DMS 273 (cell line): ENCODE data around the gene PTTG1.

ENCODE experiments used
- DNase-seq: peaks from one replicate; lab custom pipeline; 2025; ENCODE audit not compliant: unreplicated experiment; lab: John Stamatoyannopoulos, UW

Gene PTTG1

DNA sequence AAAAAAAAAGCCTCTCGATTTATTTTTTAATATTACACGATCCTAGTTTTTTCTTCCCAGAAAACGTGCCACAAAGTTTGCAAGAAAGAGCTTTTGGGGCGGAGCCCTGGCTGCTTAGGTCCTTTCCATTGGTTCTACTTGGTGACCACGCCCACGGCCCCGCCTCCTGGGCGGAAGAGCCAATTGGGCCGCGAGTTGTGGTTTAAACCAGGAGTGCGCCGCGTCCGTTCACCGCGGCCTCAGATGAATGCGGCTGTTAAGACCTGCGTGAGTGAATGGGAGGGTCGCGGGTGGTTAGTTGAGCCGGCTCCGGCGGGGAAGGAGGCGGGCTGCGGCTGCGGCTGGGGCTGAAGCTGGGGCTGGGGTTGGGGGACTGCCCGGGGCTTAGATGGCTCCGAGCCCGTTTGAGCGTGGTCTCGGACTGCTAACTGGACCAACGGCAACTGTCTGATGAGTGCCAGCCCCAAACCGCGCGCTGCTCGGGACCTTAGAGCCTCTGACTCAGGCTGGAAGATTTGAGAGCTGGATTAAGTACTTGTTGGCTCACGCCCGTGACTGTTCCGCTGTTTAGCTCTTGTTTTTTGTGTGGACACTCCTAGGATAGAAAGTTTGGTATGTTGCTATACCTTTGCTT is at the start of gene PTTG1:
PTTG1 (plus strand) TSS at position 231 of the 634 bp plus-strand sequence. CDS start 458 bp downstream, outside the sequence.
- DNase-seq = peak; percentile 99

DNA sequence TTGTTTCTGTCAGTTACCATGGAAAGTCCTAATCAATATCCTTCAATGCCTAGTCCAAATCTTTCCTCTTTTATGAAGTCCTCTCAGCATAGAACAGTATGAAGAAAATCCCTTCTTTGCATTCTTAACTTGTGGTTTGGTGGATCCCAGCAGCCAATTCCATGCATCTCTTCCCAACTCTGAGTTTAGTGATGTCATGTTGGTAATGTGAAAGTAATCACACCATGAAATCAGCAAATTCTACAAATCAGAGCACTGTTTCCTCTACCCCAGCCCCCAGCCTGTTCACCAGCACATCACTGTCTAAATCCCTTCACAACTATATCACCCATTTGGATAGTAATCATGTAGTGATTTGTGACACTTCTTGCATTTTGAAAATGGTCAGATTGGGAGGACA is 46.5 kb upstream of the PTTG1 start:
- no peak for DNase-seq

DNA sequence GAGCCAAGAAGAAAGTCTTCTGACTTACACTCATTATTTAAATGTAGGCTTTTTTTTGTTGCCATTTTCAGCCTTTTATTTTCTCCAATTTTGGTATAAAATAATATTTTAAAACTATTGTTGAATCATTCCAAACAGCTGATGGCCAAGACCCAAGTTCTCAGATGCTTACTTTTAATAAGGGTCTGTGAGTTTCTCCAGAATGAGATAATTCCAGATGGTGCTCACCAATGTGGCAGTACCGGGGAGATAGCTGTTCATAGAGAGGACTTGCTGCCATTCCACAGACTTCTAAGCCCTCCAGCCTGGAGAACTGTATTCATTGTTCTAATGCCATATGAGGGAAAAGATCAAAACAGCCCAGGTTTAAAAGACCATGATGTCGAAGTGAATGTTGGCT is 46.0 kb upstream of the PTTG1 start:
- DNase-seq = no peak

DNA sequence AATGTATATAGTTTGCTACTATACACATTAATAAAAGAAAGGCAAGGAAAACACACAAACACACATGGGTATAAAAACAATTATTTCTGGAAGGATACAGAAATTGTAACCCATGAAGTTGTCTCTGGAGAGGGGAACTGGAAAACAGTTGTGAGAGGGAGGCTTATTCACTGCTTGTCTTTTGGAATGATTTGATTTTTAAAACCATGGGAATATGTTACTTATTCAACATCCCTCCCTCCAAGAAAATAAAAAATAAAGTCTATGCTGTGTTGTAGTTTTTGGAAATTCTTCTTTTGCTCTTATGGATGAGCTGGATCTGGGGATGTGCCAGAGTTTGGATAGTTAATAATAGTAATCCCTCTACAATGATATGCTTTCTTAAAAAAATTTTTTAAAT is 45.2 kb upstream of the PTTG1 start:
- no peak for DNase-seq

DNA sequence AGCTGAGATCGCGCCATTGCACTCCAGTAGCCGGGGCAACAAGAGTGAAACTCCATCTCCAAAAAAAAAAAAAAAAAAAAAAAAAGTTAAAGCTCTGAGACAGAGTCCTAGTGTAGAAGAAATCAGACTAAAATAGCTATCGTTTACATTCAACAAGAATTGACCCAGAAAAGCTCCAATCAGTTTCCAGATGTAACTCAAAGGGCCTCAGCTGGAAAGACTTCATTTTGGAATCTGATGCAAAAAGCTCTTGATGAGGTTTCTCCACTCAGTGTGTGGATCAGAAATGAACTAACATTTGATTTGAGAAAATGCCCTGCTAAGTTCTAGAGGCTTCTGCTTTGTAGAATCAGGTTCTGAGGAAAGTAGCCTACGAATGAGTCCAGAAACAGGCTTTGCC is 44.0 kb upstream of the PTTG1 start:
- no peak for DNase-seq

DNA sequence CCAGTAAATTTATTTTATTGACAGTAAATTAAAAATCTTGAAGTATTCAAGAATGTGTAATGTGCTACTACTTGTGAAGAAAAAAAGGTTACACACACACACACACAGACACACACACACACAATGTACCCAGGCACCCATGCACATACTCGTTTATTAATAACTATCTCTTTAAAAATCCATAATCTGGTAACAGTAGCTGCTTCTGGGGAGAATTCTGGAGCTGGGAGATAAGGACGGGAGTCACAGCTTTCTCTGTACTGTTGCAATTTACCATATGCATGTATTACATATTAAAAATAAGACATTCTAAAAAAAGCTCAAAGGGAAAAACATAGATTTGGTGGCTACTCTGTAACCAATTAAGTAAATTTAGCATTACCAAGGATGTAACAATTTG is 43.3 kb upstream of the PTTG1 start:
- no peak for DNase-seq

DNA sequence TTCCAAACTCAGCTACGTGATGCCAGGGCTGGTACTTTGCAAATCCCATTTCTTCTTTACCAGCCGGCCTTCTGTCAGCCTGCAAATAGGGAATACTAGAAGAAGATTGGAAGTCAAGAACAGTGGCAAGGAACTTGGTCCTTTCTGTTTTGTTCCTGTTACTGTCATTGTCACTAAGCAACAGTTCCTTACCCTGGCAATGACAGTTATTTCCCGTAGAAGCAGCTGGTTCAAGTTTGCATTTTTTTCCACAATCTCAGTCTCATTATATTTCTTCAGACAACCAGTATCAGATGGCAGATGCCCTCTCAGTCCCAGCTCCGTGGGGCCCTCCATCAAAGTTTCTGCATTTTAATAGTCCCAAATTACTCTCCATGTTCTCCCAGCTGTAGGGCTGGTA is 42.1 kb upstream of the PTTG1 start:
- DNase-seq = peak; percentile 41

DNA sequence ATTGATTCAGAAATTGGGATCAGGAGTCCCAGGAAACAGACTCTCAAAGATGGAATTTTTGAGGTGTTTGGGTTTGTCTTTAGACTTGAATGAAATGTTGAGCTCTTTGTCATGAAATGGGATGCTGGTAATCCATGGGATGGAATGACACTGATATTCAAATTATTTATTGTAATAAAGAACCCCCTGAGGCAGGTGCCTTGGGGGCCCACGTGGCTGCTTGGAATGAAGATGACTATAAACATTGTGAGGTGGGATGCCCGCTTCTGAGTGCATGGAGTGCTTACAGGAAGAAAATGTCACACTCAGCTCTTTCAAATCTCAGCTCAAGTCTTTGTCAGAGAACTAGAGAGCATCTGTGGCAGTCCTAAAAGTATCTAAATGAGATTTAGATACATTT is 41.6 kb upstream of the PTTG1 start:
- no peak for DNase-seq

DNA sequence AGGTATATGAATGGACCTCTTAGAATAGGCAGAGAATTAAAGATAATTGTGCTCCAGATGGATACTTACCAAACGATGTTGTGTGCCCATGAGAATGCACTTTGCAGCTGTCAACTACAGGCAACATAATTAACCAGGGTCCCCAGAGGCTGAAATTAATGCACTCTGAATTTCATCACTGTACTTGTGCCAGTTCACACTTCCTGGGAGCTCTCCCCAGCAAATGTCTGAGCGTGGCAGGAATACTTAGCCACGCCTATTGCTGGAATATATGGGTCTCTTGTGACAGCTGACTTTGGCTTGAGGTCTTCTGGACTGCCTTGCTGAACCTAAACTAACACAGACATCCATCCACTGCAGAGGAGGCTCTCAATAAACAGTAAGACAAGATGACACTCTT is 39.3 kb upstream of the PTTG1 start:
- DNase-seq = peak; percentile 89

DNA sequence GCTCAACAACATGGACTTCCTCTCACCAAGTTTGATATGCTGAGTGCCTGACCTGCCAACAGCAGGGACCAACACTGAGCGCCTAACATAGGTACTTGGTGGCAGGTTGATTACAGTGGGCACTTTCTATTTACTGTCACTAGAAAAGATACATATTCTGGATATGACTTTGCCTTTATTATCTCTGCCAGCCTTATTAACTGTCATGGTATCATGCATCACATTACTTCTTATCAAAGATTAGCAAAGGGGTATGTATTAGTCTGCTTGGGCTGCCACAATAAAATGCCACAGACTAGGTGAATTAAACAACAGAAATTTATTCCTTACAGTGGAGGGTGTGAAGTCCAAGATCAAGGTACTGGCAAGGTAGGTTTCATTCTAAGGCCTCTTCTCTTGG is 37.0 kb upstream of the PTTG1 start:
- DNase-seq = no peak

DNA sequence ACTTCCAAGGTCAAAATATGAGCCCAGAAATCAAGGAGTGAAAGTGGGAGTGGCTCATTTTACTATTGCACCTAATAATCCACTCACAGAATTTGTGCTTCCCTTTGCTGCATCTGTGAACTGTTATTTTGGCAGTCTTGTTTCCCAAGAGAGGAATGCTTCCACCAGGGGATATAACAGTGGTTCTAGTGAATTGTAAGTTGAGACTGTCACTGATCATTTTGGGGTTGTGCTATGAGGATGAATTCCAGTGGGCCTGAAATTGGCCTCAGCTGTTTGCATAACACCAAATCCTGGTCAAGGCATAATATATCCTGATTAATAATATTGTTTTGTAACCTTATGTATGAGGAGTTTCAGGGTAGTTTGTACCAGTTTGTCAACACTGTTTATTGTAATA is 36.2 kb upstream of the PTTG1 start:
- peak; percentile 13 for DNase-seq

DNA sequence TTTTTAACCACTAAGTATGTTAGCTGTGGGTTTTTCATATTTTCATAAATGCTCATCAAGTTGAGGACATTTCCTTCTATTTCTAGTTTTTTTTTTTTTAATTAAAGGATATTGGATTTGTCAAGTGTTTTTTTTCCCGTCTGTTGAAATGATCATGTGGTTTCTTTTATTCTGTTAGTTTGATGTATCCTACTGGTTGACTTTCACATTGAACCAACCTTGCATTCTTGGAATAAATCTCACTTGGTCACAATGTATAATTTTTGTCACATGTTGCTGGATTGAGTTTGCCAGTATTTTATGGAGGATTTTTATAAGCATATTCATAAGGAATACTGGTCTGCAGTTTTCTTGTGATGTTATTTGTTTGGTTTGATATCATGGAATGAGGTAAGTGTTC is 34.2 kb upstream of the PTTG1 start:
- peak; percentile 8 for DNase-seq

DNA sequence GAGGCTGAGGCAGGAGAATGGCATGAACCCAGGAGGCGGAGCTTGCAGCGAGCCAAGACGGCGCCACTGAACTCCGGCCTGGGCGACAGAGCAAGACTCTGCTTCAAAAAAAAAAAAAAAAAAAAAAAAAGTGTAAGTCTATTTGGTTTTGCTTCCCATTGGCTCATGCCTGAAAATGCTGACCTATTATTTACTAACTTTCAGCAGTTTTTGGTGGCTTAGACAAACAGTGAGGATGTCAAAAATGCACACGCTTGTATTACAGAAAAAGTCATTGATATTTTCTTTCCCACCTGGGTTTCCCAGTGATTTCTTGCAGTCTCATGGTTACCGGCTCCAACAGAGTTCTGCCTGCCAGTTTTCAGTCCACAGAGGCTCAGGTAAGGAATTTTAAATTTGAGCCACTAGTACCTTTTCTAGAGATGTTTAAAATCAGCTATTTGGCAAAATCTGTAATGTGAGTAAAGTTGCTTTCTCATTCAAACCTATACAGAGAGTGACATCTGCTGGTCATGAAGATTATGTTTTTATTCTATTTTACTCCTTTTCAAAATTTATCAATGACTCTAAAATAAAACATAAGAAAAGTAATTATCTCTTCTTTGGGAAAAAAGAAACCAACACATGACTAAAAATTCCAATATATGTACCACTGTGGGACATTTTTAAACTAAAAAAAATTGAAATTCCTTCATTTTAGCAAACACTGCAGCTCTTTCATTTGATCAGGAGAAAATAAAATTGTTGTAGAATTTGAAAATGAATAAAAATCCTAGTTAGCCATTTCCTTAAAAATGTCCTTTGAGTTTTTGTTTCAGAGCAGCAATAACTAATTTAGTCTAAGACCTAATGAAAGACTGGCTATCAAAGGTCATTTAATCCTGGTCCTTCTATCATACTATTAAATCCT is 30.6 kb upstream of the PTTG1 start:
- DNase-seq = peak; percentile 53

DNA sequence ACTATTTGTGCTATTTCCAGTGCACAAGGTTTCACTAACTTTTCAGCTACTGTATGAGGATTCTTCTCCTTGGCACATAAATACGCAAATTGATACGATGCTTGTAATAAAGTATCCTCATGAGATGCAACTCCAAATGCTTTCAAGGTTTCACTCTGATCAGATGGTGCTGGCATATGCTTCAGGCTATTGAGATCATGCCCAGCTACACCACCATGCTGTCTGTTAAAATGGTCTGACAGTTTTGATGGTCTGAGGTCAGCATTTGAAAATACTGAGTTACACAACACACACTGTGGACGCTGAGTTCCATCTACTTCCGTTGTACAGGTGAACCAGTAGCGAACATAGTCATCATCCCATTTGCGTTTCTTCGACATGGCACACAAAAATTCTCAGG is 26.5 kb upstream of the PTTG1 start:
- DNase-seq = peak; percentile 22

DNA sequence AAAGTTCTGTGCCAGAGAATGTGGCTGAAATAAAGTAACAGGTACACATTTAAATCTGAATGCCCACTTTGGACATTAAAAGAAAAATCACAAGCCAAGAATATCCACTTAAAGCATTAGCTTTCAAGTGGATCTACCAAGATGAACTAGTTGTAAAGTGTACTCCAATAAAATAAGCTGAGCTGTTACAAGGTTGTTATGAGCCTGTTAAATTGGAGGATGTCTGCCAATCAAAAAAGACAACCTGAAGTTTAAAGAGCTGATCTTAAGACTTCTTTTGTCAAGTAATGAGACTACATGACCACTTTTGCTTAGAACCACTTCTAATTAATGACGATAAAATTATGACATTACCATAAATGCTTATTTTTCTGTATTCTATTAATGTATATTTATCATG is 24.2 kb upstream of the PTTG1 start:
- no peak for DNase-seq

DNA sequence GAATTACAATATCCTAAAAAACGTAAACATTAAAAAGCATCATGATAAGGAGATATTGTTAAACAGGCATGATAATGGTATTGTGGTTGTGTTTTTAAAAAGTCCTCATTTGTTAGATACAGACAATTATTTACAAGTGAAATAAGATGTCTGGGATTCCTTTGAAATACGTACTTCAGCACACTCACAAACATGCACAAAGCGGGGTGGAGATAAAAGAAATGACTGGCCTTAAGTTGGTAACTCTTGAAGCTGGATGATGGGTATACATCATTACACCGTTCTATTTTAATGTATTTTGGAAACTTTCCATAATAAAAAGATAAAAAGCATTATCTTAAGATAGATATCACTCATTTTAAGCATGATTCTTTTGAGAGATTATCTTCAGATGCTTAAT is 22.8 kb upstream of the PTTG1 start:
- DNase-seq = peak; percentile 18

DNA sequence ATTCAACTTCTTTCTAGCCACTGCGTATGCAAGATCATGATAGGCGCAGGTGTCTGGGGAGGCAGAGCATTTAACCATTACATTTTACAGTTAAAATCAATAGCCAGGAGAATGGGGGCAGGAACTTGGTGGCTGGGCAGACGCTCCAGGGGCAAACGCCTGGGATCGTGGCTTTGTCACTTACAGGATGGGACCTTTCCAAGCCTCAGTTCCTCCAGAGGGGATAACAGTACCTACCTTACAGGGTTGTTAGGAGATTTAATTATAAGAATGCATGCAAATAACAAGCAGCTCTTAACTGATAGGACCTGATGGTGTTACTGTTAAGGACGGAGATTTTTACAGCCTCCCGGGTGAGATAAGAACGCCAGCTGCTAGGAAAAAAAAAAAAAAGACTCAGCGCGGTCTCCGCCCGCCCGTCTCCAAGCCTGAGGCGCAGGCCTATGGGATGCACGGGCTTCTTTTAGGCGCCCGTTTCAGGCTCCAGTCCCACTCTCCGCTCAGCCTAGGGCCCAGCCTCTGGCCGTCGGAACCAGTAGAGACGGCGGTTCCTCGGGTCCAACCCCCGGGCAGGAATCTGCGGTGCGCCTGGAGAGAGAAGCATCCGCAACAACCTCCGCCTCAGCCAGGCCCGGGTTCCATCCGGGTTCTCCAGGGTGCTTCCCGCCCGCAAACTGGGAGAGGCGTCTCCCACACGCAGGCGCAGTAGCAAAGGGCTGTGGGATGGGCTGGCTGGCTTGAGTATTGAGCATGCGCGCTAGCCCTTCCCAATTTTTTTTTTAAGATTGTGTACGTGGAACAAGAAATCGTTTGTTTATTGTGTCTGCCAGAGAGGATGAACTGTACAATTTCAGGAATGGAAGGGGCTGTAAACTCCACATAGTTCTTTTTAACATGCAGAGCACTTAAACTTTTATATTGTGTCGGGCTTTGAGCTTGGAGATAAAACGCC is 22.0 kb upstream of the PTTG1 start, which contains the start of gene FAM200C:
FAM200C (minus strand) TSS at position 653 of the 952 bp plus-strand sequence. CDS start 4,564 bp downstream, outside the sequence.
- DNase-seq = peak; percentile 97

DNA sequence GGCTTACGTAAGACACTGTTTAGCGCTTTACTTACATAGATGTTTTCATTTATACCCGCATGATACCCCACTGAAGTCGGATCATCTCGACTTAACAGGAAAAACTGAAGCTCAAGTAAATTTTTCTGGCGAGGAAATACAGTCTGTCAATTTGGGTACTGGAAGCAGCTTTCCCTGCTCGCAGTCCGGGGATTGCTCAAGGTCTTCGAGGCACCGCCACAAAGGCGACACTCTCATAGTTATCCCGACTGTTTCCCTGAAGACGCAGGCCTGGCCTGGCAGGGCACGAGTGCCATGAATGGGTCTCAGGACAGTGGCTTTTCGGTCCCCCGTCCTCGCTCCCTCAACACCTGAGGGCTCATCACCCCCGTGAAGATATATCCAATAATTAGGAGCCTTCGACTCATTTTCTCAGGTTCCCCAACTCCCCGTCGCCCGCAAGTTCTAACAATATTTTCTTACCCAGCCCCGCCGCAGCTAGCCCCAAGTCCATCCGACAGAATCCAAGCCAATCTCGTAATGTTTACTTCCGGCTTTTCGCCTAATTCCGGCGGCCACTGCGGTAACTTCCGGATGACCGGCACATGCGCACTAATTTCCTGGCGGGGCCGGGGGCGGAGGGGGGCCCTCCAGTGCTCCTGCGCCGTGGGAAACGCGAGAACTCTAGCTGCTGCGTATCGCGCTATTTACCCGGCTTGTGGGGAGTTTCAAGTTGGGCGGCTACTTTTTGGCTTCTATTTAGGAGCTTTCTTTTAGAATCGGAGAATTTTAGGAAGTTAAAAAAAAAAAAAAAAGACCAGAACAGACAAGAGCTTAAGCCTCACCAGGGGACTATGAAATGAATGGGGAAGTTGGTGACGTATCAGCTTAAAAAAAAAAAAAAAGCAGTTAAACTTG is 2.8 kb upstream of the PTTG1 start, which contains the start of gene SLU7:
SLU7 (minus strand) TSS at position 521 of the 897 bp plus-strand sequence. CDS start 3,787 bp downstream, outside the sequence.
- DNase-seq = peak; percentile 98

DNA sequence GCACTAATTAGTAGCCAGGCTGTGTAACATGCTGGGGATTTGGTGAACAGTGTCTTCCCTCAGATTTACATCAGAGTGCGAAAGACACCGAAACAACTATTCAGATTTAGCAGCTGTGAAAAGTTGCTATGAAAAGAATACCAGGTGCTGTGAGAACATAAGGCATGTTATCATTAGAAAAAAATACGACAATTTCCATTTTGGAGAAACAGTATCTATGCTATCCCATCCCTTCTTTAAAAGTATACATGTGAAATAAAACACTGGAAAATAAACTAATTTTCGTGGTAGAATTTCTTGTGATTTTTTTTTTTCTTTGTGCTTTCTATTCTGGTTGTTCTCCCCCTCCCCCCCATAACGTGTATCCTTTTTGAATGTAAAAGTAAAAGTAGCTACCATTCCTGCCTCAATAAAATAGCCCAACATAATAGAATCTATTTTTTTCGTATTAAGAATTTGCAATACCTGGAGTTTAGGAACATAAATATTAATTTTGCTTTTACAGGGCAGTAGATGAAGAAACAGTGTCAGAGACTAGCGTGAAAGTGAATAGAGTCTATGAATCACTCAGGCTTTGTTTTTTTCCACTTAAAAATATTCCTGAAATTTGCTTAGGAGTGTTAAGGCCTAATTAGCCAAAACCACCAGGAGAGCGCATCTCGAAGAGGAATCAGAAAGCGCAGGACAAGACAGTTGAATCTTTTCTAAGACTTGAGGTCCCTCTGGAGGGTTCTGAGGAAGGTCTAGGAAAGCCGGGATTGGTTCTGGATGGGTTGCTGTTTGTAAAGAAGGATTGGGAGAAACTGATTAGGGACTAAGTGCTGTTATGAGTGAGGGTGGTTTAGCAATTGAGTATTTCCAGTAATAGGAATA is 2.0 kb upstream of the PTTG1 start:
- DNase-seq = peak; percentile 81
